Endodermal cell (in vitro differentiated cells): ENCODE results near the gene SAMD5. TPM values are rescaled to one million over a fixed set of nuclear protein-coding genes. Genes with fewer than 3 reads are reported as not detected.

ENCODE experiments used
- DNase-seq: peaks from one replicate; pipeline ENCODE4 v3.0.0-alpha.2; 2017
- H3K27ac ChIP-seq: 2 replicates; pipeline ENCODE4 v1.5.1; 2013; ENCODE audit warnings: mild to moderate bottlenecking, low read depth, low read length, moderate library complexity
- H3K27me3 ChIP-seq: 2 replicates; pipeline ENCODE4 v1.6.1; 2013; ENCODE audit warnings: mild to moderate bottlenecking, low read length, moderate library complexity; ENCODE audit not compliant: insufficient read depth, control insufficient read depth, poor library complexity, severe bottlenecking
- H3K36me3 ChIP-seq: 2 replicates; pipeline ENCODE4 v1.7.0; 2013; ENCODE audit warnings: mild to moderate bottlenecking, low read length, moderate library complexity; ENCODE audit not compliant: control insufficient read depth, insufficient read depth
- H3K4me1 ChIP-seq: one replicate; pipeline ENCODE4 v1.7.0; 2013; ENCODE audit warnings: low read length; ENCODE audit not compliant: control insufficient read depth, insufficient read depth
- H3K4me3 ChIP-seq: 2 replicates; pipeline ENCODE4 v1.5.1; 2013; ENCODE audit warnings: mild to moderate bottlenecking, low read length, moderate library complexity
- H3K9ac ChIP-seq: 2 replicates; pipeline ENCODE4 v1.6.1; 2013; ENCODE audit warnings: mild to moderate bottlenecking, low read length, moderate library complexity; ENCODE audit not compliant: poor library complexity, severe bottlenecking; ENCODE audit errors: extremely low read depth
- H3K9me3 ChIP-seq: 2 replicates; pipeline ENCODE4 v1.6.1; 2013; ENCODE audit warnings: mild to moderate bottlenecking, low read length, moderate library complexity; ENCODE audit not compliant: control insufficient read depth
- H3K27ac Mint-ChIP-seq: 2 replicates; pipeline ENCODE4 v1.8.0; 2020; ENCODE audit warnings: mixed read lengths
- H3K27me3 Mint-ChIP-seq: 2 replicates; pipeline ENCODE4 v1.8.0; 2021; ENCODE audit warnings: mild to moderate bottlenecking, mixed read lengths; ENCODE audit not compliant: insufficient read depth
- H3K36me3 Mint-ChIP-seq: 2 replicates; pipeline ENCODE4 v1.8.0; 2020; ENCODE audit warnings: low read depth, mixed read lengths
- H3K4me1 Mint-ChIP-seq: 2 replicates; pipeline ENCODE4 v1.8.0; 2020; ENCODE audit warnings: mixed read lengths
- H3K4me3 Mint-ChIP-seq: 2 replicates; pipeline ENCODE4 v1.8.0; 2020; ENCODE audit warnings: mild to moderate bottlenecking, moderate library complexity, mixed read lengths
- H3K9me3 Mint-ChIP-seq: 2 replicates; pipeline ENCODE4 v1.8.0; 2020; ENCODE audit warnings: mild to moderate bottlenecking, mixed read lengths
- WGBS, 2 experiments: methylation state at CpG; one replicate each; pipeline versions ENCODE4 v1.1.5 to v1.1.7; 2013; ENCODE audit warnings: missing lambda C conversion rate in 2 of 2, mixed read lengths in 1 of 2; ENCODE audit not compliant: insufficient coverage in 1 of 2, insufficient read length in 1 of 2; 5-methylcytosine and 5-hydroxymethylcytosine counted together
- total RNA-seq, 2 donors: library from RNA; stranded (reverse); fragmentation: NEBNext Ultra II Directional in 1 of 2; extraction: Animal tissue kit (Norgen Biotek cat#: 25700) in 1 of 2; gene quantifications; 2 replicates in 1 of 2; 3 replicates in 1 of 2; pipeline ENCODE4 v1.2.1, GENCODE V29; 2021
- TF ChIP-seq, protein P1 (sequence below): fragments of 200-600 bp; sonication (generic); conservative IDR thresholded peaks from 2 replicates; pipeline ENCODE4 v1.5.0; 2021; ENCODE audit warnings: antibody characterized with exemption, mild to moderate bottlenecking

Gene SAMD5
- total RNA-seq, 2 donors from 2014 or later: 0.69 to 0.99 TPM

DNA sequence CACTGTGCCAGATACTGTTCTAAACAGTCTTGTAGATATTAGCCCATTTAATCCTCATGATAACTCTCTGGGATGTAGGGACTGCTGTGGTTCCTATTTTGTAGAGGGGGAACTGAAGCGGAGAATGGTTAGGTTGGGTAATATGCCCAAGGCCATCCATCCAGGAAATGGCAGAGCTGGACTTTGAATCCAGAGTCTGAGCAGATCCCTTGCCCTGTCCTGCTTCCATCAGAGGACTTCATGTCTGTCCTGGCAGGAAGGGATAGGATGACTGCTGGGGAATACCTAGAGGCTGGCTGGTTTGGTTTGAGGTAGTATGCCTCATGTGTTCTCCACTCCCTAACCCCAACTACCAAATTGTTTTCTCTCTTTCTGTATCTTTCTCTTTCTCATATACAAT, 44.6 kb downstream of the SAMD5 start:
- WGBS, 2 experiments: 89 to 100% methylated on average over 1 of the region's 1 CpG
- Histone ChIP-seq H3K4me1 (no peaks in the 10 kb centered on the region), H3K27me3 (no peaks in the 10 kb centered on the region), H3K4me3 (no peak overlapping the region), H3K27ac (no peak overlapping the region), H3K9ac (no peak overlapping the region), H3K9me3 (no peaks in the 10 kb centered on the region), H3K36me3 (peaks cover 3% of the 10 kb centered on the region)
- TF ChIP-seq, protein P1, sequence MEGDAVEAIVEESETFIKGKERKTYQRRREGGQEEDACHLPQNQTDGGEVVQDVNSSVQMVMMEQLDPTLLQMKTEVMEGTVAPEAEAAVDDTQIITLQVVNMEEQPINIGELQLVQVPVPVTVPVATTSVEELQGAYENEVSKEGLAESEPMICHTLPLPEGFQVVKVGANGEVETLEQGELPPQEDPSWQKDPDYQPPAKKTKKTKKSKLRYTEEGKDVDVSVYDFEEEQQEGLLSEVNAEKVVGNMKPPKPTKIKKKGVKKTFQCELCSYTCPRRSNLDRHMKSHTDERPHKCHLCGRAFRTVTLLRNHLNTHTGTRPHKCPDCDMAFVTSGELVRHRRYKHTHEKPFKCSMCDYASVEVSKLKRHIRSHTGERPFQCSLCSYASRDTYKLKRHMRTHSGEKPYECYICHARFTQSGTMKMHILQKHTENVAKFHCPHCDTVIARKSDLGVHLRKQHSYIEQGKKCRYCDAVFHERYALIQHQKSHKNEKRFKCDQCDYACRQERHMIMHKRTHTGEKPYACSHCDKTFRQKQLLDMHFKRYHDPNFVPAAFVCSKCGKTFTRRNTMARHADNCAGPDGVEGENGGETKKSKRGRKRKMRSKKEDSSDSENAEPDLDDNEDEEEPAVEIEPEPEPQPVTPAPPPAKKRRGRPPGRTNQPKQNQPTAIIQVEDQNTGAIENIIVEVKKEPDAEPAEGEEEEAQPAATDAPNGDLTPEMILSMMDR: no peak
- Mint-ChIP-seq H3K27ac (no peak overlapping the region), H3K27me3 (peaks cover 7% of the 10 kb centered on the region), H3K36me3 (no peaks in the 10 kb centered on the region), H3K9me3 (peaks cover 1% of the 10 kb centered on the region), H3K4me1 (peaks cover 2% of the 10 kb centered on the region), H3K4me3 (no peak overlapping the region)
- DNase-seq: no peak

- Mint-ChIP-seq H3K4me1 (peaks cover 2% of the 10 kb centered on the region), H3K27me3 (no peaks in the 10 kb centered on the region), H3K9me3 (peaks cover 1% of the 10 kb centered on the region), H3K4me3 (no peak overlapping the region), H3K36me3 (no peaks in the 10 kb centered on the region), H3K27ac (no peak overlapping the region)
- Histone ChIP-seq H3K9me3 (no peaks in the 10 kb centered on the region), H3K4me3 (no peak overlapping the region), H3K27ac (no peak overlapping the region), H3K4me1 (no peaks in the 10 kb centered on the region), H3K27me3 (no peaks in the 10 kb centered on the region), H3K9ac (no peak overlapping the region), H3K36me3 (peaks cover 3% of the 10 kb centered on the region)
- 91 to 98% methylated on average over 4 of the region's 4 CpGs for WGBS, 2 experiments
- no peak for DNase-seq
- TF ChIP-seq, protein P1: no peak
These were observed 45.8 kb downstream of the SAMD5 start for GRCh38 chr6:147554281-147554680.

- H3K36me3 ChIP-seq: no peaks in the 10 kb centered on the region
- H3K27ac ChIP-seq: no peak overlapping the region
- Mint-ChIP-seq H3K36me3 (no peaks in the 10 kb centered on the region), H3K9me3 (peaks cover 1% of the 10 kb centered on the region), H3K27me3 (no peaks in the 10 kb centered on the region), H3K27ac (no peak overlapping the region), H3K4me1 (peaks cover 1% of the 10 kb centered on the region), H3K4me3 (no peak overlapping the region)
- no peak overlapping the region for H3K4me3 ChIP-seq
- H3K9ac ChIP-seq: no peak overlapping the region
- TF ChIP-seq, protein P1: no peak
- no peaks in the 10 kb centered on the region for H3K4me1 ChIP-seq
- no peak for DNase-seq
- H3K27me3 ChIP-seq: no peaks in the 10 kb centered on the region
- H3K9me3 ChIP-seq: no peaks in the 10 kb centered on the region
- WGBS, 2 experiments: 80 to 91% methylated on average over 6 to 7 of the region's 7 CpGs
These were observed 50.5 kb downstream of the SAMD5 start for GRCh38 chr6:147559006-147559405.
